NT2/D1 (cell line): Measurements from ENCODE around the gene CLMN.

Experiments
- DNase-seq: peaks from one replicate; pipeline ENCODE4 v3.0.0-alpha.2; 2011; ENCODE audit warnings: low read depth, low spot score
- H3K27me3 ChIP-seq: 2 replicates; pipeline ENCODE4 v1.6.0; 2011; ENCODE audit warnings: mild to moderate bottlenecking; ENCODE audit not compliant: insufficient read length, insufficient read depth
- H3K36me3 ChIP-seq: 2 replicates; pipeline ENCODE4 v1.6.1; 2011; ENCODE audit warnings: mild to moderate bottlenecking, low read length, mixed read lengths; ENCODE audit not compliant: insufficient read depth, insufficient read length
- H3K4me1 ChIP-seq: 2 replicates; pipeline ENCODE4 v1.5.1; 2011; ENCODE audit not compliant: insufficient read depth, insufficient read length
- H3K4me3 ChIP-seq: 2 replicates; pipeline ENCODE4 v1.5.1; 2011; ENCODE audit warnings: low read depth; ENCODE audit not compliant: insufficient read length
- H3K9ac ChIP-seq: 2 replicates; pipeline ENCODE4 v1.6.0; 2011; ENCODE audit warnings: low read depth; ENCODE audit not compliant: insufficient read length
- H3K9me3 ChIP-seq: 2 replicates; pipeline ENCODE4 v1.5.1; 2011; ENCODE audit warnings: mild to moderate bottlenecking, low read length; ENCODE audit not compliant: insufficient read depth
- SUZ12 ChIP-seq: IDR thresholded peaks from 2 replicates; pipeline ENCODE4 v1.6.1; 2011; ENCODE audit not compliant: insufficient read length, insufficient read depth; ENCODE audit errors: extremely low read depth
- YY1 ChIP-seq: IDR thresholded peaks from 2 replicates; pipeline ENCODE4 v1.6.1; 2011; ENCODE audit not compliant: insufficient read length, insufficient read depth
- ZNF274 ChIP-seq: IDR thresholded peaks from 2 replicates; pipeline ENCODE4 v1.6.1; 2011; ENCODE audit warnings: mild to moderate bottlenecking, low read depth, low read length

CLMN gene

GRCh38 chr14:95256002-95256775 lies 63.5 kb downstream of the CLMN start:
- no peak overlapping the region for H3K9ac ChIP-seq
- no peaks in the 10 kb centered on the region for H3K9me3 ChIP-seq
- H3K36me3 ChIP-seq: no peaks in the 10 kb centered on the region
- TF ChIP-seq SUZ12: no peak
- H3K4me1 ChIP-seq: peaks cover 16% of the 10 kb centered on the region
- no peaks in the 10 kb centered on the region for H3K27me3 ChIP-seq
- no peak overlapping the region for H3K4me3 ChIP-seq
- no peak for DNase-seq

- Histone ChIP-seq H3K36me3 (no peaks in the 10 kb centered on the region), H3K4me1 (peaks cover 21% of the 10 kb centered on the region), H3K9ac (no peak overlapping the region), H3K9me3 (no peaks in the 10 kb centered on the region), H3K4me3 (no peak overlapping the region), H3K27me3 (no peaks in the 10 kb centered on the region)
- peak; percentile 88 for DNase-seq
- TF ChIP-seq ZNF274 (no peak), YY1 (no peak), SUZ12 (no peak)
Measured at GRCh38 chr14:95255487-95255886, 64.2 kb downstream of the CLMN start.

DNA sequence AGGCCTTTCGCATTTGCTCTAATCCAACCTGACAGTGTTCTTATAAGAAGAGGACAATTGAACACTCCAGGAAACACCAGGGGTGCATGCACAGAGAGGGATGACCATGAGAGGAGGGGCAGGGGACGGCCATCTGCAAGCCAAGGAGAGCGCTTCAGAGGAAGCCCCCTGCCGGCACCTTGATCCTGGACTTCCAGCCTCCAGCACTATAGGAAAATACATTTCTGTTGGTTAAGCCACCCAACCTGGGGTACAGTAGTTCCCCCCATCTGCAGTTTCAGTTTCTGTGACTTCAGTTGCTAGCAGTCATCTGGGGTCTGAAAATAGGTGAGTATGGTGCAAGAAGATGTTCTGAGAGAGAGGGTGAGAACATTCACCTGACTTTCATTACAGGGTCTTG lies 64.7 kb downstream of the CLMN start:
- Histone ChIP-seq H3K4me1 (peaks cover 21% of the 10 kb centered on the region), H3K27me3 (no peaks in the 10 kb centered on the region), H3K9me3 (no peaks in the 10 kb centered on the region), H3K9ac (no peak overlapping the region), H3K4me3 (no peak overlapping the region), H3K36me3 (no peaks in the 10 kb centered on the region)
- DNase-seq: no peak
- no peak for TF ChIP-seq YY1
- TF ChIP-seq ZNF274: no peak
- TF ChIP-seq SUZ12: no peak

- no peak for TF ChIP-seq YY1
- H3K4me1 ChIP-seq: peaks cover 17% of the 10 kb centered on the region
Measured at GRCh38 chr14:95254288-95254687, 65.4 kb downstream of the CLMN start.

GRCh38 chr14:95253039-95253630 lies 66.6 kb downstream of the CLMN start:
- Histone ChIP-seq H3K4me1 (peaks cover 14% of the 10 kb centered on the region), H3K4me3 (no peak overlapping the region), H3K36me3 (no peaks in the 10 kb centered on the region), H3K9ac (no peak overlapping the region), H3K27me3 (no peaks in the 10 kb centered on the region), H3K9me3 (no peaks in the 10 kb centered on the region)
- DNase-seq: no peak
- TF ChIP-seq ZNF274: no peak
- TF ChIP-seq SUZ12: no peak
- TF ChIP-seq YY1: no peak

More at GRCh38 chr14:95254288-95254687, 65.4 kb downstream of the CLMN start:
- Histone ChIP-seq H3K4me3 (no peak overlapping the region), H3K27me3 (no peaks in the 10 kb centered on the region), H3K36me3 (no peaks in the 10 kb centered on the region), H3K9me3 (no peaks in the 10 kb centered on the region), H3K9ac (no peak overlapping the region)
- DNase-seq: no peak

DNA sequence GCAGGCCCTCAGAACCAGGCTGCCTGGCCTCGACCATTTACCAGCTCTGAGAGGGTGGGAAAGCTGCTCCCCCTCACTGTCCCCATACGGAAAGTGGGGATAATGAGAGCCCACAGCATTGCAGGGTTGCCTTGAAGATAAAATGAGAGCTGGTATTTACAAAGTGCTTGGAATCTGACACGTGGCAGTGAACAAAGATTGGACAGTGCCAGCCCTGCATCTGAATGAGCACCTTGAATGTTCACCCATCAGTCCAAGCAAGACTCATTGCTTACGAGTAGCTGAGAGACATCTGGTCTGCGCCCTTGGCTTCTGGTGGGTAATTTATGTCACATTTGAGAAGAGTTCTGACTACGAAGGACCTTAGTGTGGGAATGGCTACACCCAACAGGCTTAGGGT lies 67.5 kb downstream of the CLMN start:
- Histone ChIP-seq H3K36me3 (no peaks in the 10 kb centered on the region), H3K27me3 (no peaks in the 10 kb centered on the region), H3K4me3 (no peak overlapping the region), H3K9me3 (no peaks in the 10 kb centered on the region), H3K4me1 (peaks cover 14% of the 10 kb centered on the region), H3K9ac (no peak overlapping the region)
- TF ChIP-seq SUZ12 (no peak), ZNF274 (no peak), YY1 (no peak)
- DNase-seq: no peak

DNA sequence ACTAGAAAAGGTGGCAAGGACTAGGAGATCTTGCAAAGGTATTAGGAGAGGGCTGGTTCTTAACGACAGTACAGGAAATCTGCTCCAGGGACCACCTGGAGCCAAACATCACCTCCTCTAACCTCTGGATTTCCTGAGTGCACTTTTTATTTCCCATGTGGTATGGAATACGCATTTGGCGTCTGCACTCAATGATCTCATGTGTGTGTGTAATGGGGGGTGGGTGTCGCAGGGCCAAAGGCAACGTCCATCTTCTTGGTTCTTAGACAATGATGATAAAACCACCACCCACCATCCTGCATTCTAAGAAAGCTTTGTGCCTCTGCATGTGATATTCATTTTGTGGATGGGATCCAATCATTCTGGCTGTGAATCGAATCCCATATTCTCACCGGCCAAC lies 68.8 kb downstream of the CLMN start:
- no peak for DNase-seq
- Histone ChIP-seq H3K9ac (no peak overlapping the region), H3K27me3 (no peaks in the 10 kb centered on the region), H3K4me1 (peaks cover 10% of the 10 kb centered on the region), H3K36me3 (no peaks in the 10 kb centered on the region), H3K4me3 (no peak overlapping the region), H3K9me3 (no peaks in the 10 kb centered on the region)
- TF ChIP-seq ZNF274: no peak
